ENCODE results near the gene ISYNA1. TPM values are rescaled to one million over a fixed set of nuclear protein-coding genes. Genes with fewer than 3 reads are reported as not detected.

The ISYNA1 gene
- total and polyA plus RNA-seq, 2 of the 13 experiments (the other 11 are each of a cell fraction or from before 2014, with no cell fraction given) = 29.6 to 48.5 TPM

- TF ChIP-seq, protein P1, sequence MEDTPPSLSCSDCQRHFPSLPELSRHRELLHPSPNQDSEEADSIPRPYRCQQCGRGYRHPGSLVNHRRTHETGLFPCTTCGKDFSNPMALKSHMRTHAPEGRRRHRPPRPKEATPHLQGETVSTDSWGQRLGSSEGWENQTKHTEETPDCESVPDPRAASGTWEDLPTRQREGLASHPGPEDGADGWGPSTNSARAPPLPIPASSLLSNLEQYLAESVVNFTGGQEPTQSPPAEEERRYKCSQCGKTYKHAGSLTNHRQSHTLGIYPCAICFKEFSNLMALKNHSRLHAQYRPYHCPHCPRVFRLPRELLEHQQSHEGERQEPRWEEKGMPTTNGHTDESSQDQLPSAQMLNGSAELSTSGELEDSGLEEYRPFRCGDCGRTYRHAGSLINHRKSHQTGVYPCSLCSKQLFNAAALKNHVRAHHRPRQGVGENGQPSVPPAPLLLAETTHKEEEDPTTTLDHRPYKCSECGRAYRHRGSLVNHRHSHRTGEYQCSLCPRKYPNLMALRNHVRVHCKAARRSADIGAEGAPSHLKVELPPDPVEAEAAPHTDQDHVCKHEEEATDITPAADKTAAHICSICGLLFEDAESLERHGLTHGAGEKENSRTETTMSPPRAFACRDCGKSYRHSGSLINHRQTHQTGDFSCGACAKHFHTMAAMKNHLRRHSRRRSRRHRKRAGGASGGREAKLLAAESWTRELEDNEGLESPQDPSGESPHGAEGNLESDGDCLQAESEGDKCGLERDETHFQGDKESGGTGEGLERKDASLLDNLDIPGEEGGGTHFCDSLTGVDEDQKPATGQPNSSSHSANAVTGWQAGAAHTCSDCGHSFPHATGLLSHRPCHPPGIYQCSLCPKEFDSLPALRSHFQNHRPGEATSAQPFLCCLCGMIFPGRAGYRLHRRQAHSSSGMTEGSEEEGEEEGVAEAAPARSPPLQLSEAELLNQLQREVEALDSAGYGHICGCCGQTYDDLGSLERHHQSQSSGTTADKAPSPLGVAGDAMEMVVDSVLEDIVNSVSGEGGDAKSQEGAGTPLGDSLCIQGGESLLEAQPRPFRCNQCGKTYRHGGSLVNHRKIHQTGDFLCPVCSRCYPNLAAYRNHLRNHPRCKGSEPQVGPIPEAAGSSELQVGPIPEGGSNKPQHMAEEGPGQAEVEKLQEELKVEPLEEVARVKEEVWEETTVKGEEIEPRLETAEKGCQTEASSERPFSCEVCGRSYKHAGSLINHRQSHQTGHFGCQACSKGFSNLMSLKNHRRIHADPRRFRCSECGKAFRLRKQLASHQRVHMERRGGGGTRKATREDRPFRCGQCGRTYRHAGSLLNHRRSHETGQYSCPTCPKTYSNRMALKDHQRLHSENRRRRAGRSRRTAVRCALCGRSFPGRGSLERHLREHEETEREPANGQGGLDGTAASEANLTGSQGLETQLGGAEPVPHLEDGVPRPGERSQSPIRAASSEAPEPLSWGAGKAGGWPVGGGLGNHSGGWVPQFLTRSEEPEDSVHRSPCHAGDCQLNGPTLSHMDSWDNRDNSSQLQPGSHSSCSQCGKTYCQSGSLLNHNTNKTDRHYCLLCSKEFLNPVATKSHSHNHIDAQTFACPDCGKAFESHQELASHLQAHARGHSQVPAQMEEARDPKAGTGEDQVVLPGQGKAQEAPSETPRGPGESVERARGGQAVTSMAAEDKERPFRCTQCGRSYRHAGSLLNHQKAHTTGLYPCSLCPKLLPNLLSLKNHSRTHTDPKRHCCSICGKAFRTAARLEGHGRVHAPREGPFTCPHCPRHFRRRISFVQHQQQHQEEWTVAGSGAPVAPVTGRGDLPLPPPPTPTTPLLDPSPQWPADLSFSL (CRISPR knock-in tag; IDR thresholded peaks at IDR 0.05) = peak; percentile 38; the same call in 1 of the 2 replicates
- TF ChIP-seq FOXK2 (IDR thresholded peaks at IDR 0.05) = no peak
- peak; percentile 22; the same call in 1 of the 2 replicates for TF ChIP-seq FOXK1 (CRISPR knock-in tag; IDR thresholded peaks at IDR 0.05; ENCODE audit: borderline replicate concordance, low read depth)
- 0 out of 2 replicates have a peak, but pooled peaks have one; percentile 33 for TF ChIP-seq ZNF782 (CRISPR knock-in tag; IDR thresholded peaks at IDR 0.05; ENCODE audit: borderline replicate concordance)
- TF ChIP-seq ZNF350 (CRISPR knock-in tag; IDR thresholded peaks at IDR 0.05; ENCODE audit: borderline replicate concordance, low read depth) = peak; percentile 58; the same call in 1 of the 2 replicates
- TF ChIP-seq BORCS8-MEF2B (CRISPR knock-in tag; IDR thresholded peaks at IDR 0.05) = 0 out of 2 replicates have a peak, but pooled peaks have one; percentile 45
- 0 out of 2 replicates have a peak, but pooled peaks have one; percentile 53 for TF ChIP-seq ZNF20 (CRISPR knock-in tag; IDR thresholded peaks at IDR 0.05)
- TF ChIP-seq, protein P2, sequence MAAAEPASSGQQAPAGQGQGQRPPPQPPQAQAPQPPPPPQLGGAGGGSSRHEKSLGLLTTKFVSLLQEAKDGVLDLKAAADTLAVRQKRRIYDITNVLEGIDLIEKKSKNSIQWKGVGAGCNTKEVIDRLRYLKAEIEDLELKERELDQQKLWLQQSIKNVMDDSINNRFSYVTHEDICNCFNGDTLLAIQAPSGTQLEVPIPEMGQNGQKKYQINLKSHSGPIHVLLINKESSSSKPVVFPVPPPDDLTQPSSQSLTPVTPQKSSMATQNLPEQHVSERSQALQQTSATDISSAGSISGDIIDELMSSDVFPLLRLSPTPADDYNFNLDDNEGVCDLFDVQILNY (CRISPR knock-in tag; conservative IDR thresholded peaks at IDR 0.05) = no peak
- 0 out of 2 replicates have a peak, but pooled peaks have one; percentile 44 for TF ChIP-seq ZNF142 (CRISPR knock-in tag; IDR thresholded peaks at IDR 0.05)
- peak; percentile 32 for TF ChIP-seq CBX1 (IDR thresholded peaks at IDR 0.05; ENCODE audit: low read depth)
- no peak for TF ChIP-seq MYC (CRISPR knock-in tag; IDR thresholded peaks at IDR 0.05; ENCODE audit: borderline replicate concordance)
- TF ChIP-seq NFIB (CRISPR knock-in tag; IDR thresholded peaks at IDR 0.05; ENCODE audit: borderline replicate concordance) = no peak
- TF ChIP-seq ZSCAN22 (CRISPR knock-in tag; IDR thresholded peaks at IDR 0.05) = peak; percentile 92
- TF ChIP-seq MXI1 (IDR thresholded peaks at IDR 0.05; ENCODE audit: borderline replicate concordance, low read depth, low read length) = peak; percentile 59; the same call in 1 of the 3 replicates
Measured at GRCh38 chr19:18417250-18418028, 20.5 kb downstream of the ISYNA1 start (continued).
